Stimulated activated CD4-positive, alpha-beta T cell treated with anti-CD3 and anti-CD28 coated beads, Interleukin-2, amount 100 ng/mL, for 4 hours (primary cell): Measurements from ENCODE around the gene KRTAP5-4.
"Not testable (repeated sequence)": the region's sequence is repeated elsewhere in the genome, so short reads cannot be mapped to it uniquely, and the experiment has no call there.

ENCODE experiments used
- DNase-seq: peaks from one replicate; pipeline ENCODE4 v3.0.0-alpha.2; 2020; ENCODE audit warnings: low read depth

The KRTAP5-4 gene

DNA sequence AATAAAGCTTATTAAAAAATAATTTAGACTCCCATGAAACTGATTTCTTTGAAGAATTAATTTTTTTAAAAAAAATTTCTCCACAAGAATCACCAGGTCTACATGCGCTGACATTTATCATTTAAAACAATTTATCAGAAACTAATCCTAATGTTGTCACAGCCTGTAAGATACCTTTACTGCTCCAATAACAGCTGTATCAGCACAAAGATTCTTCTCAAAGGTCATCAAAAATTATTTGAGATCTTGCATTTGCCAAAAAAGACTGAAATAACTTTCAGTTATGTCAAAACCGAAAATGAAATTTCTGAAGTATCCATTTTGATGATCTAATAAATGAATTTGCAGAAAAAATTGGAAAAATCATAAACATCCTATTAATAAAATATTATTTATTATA is 15.7 kb upstream of the KRTAP5-4 start:
- DNase-seq: no peak

DNA sequence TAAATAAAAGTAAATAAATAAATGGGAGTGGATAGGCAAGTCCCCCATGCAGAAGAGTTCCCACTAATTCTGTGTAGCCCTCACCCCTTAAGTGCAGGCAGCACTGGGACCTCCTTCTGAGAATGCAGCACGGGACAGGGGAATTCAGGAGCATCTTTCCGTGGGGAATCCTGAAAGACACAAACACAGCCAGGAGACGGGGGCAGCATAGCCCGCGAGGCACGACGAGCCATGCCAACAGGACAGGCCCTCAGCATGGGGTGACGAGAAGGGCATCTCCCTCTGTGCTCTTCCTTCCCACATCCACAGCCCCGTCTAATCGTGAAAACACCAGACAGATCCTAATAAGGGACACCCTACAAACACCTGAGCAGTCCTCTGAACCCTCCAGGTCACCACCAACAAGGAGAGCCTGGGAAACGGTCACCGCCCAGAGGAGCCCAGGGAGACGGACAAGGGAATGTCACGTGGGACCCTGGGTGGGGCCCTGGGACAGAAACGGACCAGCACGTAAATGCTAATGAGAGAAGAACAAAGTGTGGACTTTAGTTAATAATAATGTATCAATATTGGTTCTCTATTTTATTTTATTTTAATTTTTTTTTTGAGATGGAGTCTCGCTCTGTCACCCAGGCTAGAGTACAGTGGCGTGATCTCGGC is 14.5 kb upstream of the KRTAP5-4 start:
- DNase-seq: no peak

DNA sequence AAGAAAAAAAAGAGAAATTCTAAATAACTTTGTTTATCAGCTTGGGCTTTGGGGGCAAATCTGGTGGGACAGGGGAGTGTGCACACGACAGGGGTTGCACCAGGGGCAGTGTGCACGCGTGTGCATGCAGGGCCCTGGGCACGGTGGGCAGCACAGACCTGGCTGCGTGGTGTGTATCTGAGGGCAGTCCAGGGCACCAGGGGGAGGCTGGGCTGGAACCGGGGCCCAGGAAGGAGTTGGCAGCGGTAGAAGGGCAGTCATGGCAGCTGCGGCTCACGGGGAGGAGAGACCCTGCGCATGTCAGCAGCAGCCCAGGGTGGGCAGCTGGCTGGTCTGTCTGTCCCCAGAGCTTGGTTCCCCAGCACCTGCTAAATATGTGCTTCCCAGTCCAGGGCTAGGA is 11.9 kb upstream of the KRTAP5-4 start:
- no peak for DNase-seq

DNA sequence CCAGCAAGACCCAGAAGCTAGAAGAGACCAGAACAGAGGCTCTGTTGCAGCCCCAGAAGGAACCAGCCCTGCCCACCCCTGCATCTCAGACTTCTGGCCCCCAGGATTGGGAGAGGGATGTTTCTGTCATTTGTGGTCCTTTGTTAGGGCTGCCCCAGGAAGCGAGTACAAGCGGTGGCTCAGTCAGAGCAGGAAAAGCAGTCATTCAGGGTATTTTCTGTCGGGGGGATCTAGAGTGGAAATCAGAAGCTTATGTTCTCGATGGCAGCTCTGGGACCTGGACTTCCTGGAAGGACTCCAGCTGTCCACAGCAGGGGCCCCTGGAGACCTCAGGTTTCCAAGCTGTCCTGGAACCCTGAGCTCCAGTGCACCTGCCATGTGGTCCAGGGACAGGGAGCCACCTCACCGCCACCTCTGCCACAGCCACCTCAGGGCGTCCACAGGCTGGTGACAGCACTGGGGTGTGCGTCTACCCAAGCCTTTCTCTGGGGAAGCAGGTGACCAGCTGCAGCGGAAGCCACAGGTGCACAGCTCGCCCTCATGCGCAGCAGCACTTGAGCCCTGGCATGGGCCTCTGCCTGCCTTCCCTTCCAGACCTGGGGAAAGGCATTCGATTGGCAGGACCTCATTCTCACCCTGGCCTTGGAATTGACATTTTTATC is 10.2 kb upstream of the KRTAP5-4 start:
- no peak for DNase-seq

DNA sequence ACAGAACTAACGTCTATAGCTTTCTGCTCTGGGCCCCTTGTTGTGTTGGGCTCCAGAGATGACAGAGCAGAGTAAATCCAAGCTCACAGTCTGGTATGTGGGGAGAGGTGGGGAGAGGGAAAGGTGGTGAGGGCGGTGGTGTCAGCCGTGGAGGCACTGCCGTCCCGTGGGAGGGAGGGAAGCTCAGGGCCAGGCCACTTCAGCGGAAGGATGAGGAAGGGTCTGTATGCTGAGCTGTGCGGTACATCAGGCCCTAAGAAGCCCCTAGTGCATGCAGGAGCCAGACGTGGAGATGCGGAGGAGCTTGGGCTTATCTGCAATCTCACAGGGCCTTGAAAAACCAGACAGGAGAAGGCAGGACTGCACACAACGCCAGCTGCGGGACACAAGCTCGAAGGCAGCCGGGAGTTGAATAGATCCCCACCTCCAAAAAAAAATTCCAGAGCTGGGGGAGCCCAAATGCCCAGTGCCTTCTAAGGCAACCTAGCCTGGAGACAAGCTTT is 9.2 kb upstream of the KRTAP5-4 start:
- no peak for DNase-seq

- no peak for DNase-seq
Measured at GRCh38 chr11:1630271-1630670, 8.3 kb upstream of the KRTAP5-4 start.

DNA sequence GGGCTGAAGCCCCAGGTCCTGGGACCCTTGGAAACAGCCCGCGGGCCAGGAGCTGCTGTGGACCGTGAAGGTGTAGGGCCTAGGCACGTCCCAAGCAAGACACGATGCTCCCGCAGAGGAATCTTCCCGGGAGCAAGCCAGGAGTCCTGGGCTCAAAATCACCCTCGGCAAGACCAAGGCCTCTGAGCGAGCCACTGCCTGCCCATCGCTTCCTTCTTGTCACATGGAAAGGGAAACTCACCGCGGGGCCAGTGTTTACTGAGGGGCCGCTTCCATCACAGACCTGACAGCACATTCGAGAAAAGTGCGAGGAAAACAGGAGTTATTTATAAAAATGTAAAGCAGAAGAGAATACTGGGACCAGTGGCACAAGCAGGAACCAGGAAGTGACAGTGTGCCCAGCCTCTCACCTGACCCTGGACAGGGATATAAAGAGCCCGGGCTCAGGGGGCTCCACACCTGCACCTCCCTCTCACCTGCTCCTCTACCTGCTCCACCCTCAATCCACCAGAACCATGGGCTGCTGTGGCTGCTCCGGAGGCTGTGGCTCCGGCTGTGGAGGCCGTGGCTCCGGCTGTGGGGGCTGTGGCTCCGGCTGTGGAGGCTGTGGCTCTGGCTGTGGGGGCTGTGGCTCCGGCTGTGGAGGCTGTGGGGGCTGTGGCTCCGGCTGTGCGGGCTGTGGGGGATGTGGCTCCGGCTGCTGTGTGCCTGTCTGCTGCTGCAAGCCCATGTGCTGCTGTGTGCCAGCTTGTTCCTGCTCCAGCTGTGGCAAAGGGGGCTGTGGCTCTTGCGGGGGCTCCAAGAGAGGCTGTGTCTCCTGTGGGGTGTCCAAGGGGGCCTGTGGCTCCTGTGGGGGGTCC is 7.6 kb upstream of the KRTAP5-4 start, which contains the start of gene KRTAP5-5:
KRTAP5-5 (plus strand) TSS at position 450 of the 860 bp plus-strand sequence; CDS start at position 516, 66 bp downstream.
- DNase-seq: no peak

DNA sequence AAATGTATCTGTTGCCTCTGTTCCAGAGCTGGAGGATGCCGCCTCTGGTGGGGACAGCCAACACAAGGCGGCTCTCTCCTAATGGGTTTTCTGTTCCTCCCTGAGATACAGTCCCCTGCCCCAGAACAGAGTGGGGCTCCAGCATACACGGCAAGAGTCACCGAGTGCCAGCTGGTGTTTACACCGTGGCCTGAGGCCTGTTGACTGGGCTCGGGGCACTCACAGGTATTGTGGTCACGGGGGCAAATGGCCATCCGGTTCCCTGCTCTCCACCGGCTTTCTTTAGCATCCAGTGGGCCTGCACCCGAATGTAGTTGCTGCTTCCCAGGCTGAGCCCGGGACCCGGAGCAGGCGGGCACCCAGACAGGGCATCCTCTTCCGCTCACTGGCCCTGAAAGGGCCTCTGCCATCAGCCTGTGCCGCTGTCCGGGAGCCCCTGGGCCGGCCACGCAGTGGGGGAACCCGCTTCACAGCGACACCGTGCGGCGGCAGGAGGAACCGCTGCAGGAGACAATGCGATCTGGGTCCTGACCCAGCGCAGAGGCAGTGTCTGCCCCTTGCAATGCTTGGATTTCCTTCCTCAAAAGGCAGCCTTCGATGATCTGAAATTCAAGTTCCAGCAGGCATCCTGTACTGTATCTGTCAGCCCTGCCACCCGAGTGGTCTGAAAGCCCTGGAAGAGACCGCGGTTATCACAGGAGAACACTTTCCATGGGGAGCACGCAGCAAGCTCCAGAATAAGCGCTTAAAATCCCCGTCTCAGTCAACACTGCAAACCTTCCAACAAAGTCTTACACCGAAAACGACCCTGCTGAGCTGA is 6.8 kb upstream of the KRTAP5-4 start:
- DNase-seq: peak; percentile 24

DNA sequence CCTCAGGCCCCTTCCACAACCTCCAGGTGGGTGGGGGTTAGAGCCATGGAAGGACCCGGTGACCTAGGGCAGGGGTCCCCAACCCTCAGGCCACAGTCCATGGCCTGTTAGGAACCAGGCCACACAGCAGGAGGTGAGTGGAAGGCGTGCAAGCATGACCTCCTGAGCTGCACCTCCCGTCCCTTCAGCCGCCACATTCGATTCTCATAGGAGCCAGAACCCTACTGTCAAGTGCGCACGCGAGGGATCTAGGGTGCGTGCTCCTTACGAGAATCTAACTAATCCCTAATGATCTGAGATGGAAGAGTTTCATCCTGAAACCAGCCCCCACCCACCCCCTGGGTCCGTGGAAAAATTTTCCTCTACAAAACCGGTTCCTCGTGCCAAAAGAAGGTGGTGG is 3.6 kb upstream of the KRTAP5-4 start:
- no peak for DNase-seq

GRCh38 chr11:1624621-1625020 is 2.7 kb upstream of the KRTAP5-4 start:
- DNase-seq: no peak

- DNase-seq: no peak
Measured at GRCh38 chr11:1623716-1624115, 1.8 kb upstream of the KRTAP5-4 start.

GRCh38 chr11:1619449-1619848 is 2.5 kb downstream of the KRTAP5-4 start:
- DNase-seq: no peak

- DNase-seq: no peak
Measured at GRCh38 chr11:1618231-1618630, 3.7 kb downstream of the KRTAP5-4 start.

- DNase-seq: no peak
Measured at GRCh38 chr11:1608363-1608762, 13.6 kb downstream of the KRTAP5-4 start, which contains the start of gene KRTAP5-3. Gene KRTAP5-3 (minus strand): TSS chr11:1608463. CDS start chr11:1608385, 78 bp downstream.

- not testable (repeated sequence) for DNase-seq
Measured at GRCh38 chr11:1607901-1608300, 14.0 kb downstream of the KRTAP5-4 start.

- not testable (repeated sequence) for DNase-seq
Measured at GRCh38 chr11:1607156-1607845, 14.6 kb downstream of the KRTAP5-4 start.

DNA sequence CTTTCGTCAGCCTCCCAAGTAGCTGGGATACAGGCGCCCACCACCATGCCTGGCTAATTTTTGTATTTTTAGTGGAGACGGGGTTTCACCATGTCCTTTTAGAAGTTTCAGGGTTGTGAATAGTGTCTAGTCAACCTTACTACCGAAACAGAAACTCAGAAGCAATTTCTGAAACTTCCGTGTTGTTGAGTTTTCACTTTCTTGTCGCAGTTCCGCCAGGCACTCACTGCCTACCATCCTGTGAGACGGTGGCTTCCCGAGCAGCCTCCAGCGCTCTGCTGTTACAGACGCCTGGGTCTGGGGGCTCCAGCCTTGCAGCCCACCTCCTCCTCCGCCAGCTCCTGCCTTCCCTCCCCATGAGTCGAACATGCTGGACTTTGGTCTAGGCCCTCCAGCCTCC is 16.0 kb downstream of the KRTAP5-4 start:
- DNase-seq: not testable (repeated sequence)

DNA sequence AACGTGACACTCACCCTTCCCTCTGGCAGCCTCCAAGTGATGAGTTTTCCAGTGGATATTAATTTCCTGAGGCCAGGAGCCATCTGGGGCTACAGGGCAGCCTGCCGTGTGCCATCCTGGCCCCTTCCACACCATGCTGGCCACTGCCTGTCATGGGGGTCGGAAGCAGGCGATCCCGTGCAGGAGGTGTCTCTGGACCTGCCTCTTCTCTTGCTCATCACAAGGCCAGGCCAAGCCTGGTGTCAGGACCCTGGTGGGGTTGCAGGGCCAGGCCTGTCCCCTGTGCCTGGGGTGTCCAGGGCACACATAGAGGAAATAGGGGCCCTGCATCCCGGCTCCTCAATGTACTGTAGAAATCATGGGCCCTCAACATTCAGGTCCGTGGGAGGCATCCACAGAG is 17.2 kb downstream of the KRTAP5-4 start:
- no peak for DNase-seq

DNA sequence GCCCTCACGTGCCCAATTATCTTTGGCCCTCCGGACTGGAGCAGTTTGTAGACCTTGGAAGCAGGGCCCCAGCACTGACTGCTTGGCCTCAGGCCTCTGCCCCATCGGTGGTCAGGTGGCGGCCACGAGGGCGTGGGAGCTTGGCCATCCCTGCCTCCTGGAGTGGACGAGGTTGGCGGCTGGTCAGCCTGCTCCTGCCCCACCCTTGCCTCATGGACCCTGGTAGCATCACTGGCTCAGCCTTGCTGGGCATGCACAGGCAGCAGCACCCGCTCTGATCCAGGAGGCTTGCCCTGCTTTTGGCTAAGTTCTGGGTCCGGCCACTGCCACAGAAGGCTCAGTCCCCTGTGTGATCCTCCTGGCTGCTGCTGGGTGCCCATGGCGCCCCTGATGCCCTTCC is 17.8 kb downstream of the KRTAP5-4 start:
- no peak for DNase-seq

GRCh38 chr11:1603629-1604028 is 18.3 kb downstream of the KRTAP5-4 start:
- no peak for DNase-seq

DNA sequence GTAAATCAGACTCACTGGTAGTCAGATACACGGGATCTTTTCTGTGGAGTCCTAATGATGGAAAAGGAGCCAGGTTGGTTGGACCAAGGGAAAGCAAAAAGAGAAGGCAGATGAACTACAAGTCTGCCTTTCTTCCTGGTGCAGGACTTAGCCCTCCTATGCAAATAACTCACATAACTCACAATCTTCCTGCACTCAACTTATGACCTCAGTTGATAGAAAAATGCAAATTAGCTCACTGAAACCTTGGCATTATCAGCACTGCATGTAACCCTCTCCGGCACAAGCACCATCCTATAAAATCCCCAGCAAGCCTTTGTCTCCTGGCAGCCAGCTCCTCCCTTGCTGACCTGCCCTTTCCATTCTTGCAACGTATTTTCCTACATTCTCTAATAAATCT is 20.3 kb downstream of the KRTAP5-4 start:
- DNase-seq: not testable (repeated sequence)
